Neural cell (in vitro differentiated cells): ENCODE results near the gene SLC30A7. TPM values are rescaled to one million over a fixed set of nuclear protein-coding genes. Genes with fewer than 3 reads are reported as not detected.

Experiments used
- H2AFZ ChIP-seq: fragments of 200-600, 300-800 bp; sonication (generic), shearing (Covaris generic); 2 replicates; pipeline ENCODE4 v1.6.0; 2014; ENCODE audit warnings: low read depth, mild to moderate bottlenecking, antibody characterized with exemption, low read length, moderate library complexity
- H3F3A ChIP-seq: fragments of 200-600 bp; shearing (Covaris generic); 2 replicates; pipeline ENCODE4 v1.6.1; 2016; ENCODE audit warnings: mild to moderate bottlenecking, moderate library complexity, mixed read lengths, antibody characterized with exemption, low read length; ENCODE audit not compliant: insufficient read depth, poor library complexity, severe bottlenecking
- H3K27ac ChIP-seq: fragments of 200-600, 300-800 bp; sonication (generic), shearing (Covaris generic); 2 replicates; pipeline ENCODE4 v1.5.1; 2014; ENCODE audit warnings: mild to moderate bottlenecking, low read length, moderate library complexity
- H3K27me3 ChIP-seq: fragments of 300-800, 200-600 bp; sonication (generic), shearing (Covaris generic); 2 replicates; pipeline ENCODE4 v1.6.0; 2014; ENCODE audit warnings: mild to moderate bottlenecking, low read depth, low read length, moderate library complexity; ENCODE audit not compliant: insufficient read depth
- H3K36me3 ChIP-seq: fragments of 300-800, 200-600 bp; sonication (generic), shearing (Covaris generic); 2 replicates; pipeline ENCODE4 v1.5.1; 2014; ENCODE audit warnings: mild to moderate bottlenecking, antibody characterized with exemption, low read length, moderate library complexity; ENCODE audit not compliant: insufficient read depth
- H3K4me2 ChIP-seq: fragments of 300-800, 200-600 bp; sonication (generic), shearing (Covaris generic); 2 replicates; pipeline ENCODE4 v1.6.0; 2014; ENCODE audit warnings: mild to moderate bottlenecking, low read length
- H3K4me3 ChIP-seq: fragments of 300-800, 200-600 bp; sonication (generic), shearing (Covaris generic); 2 replicates; pipeline ENCODE4 v1.5.1; 2014; ENCODE audit warnings: mild to moderate bottlenecking, low read length, moderate library complexity
- H3K79me2 ChIP-seq: fragments of 200-600 bp; shearing (Covaris generic); replicated peaks from 2 replicates; pipeline ENCODE4 v1.6.0; 2014; ENCODE audit warnings: mild to moderate bottlenecking, low read length, moderate library complexity; ENCODE audit not compliant: insufficient read depth
- H3K9ac ChIP-seq: fragments of 300-800, 200-600 bp; sonication (generic), shearing (Covaris generic); 2 replicates; pipeline ENCODE4 v1.6.1; 2016; ENCODE audit warnings: mild to moderate bottlenecking, low read length, mixed read lengths
- H3K9me2 ChIP-seq: fragments of 200-600 bp; shearing (Covaris generic); 2 replicates; pipeline ENCODE4 v1.6.1; 2016; ENCODE audit warnings: mild to moderate bottlenecking, low read length, mixed read lengths; ENCODE audit not compliant: insufficient read depth
- H3K9me3 ChIP-seq: fragments of 200-600, 300-800 bp; sonication (generic), shearing (Covaris generic); 2 replicates; pipeline ENCODE4 v1.6.1; 2016; ENCODE audit warnings: mild to moderate bottlenecking, mixed run types, low read length, moderate library complexity, mixed read lengths
- H4K20me1 ChIP-seq: fragments of 200-600 bp; shearing (Covaris generic); 2 replicates; pipeline ENCODE4 v1.6.1; 2016; ENCODE audit warnings: mild to moderate bottlenecking, mixed run types; ENCODE audit not compliant: insufficient read depth
- CTCF ChIP-seq: fragments of 450-650 bp; IDR thresholded peaks from 2 replicates; pipeline ENCODE4 v1.5.1; 2014; ENCODE audit warnings: antibody characterized with exemption, mild to moderate bottlenecking, moderate library complexity; ENCODE audit not compliant: poor library complexity, severe bottlenecking
- EP300 ChIP-seq: fragments of 450-650 bp; conservative IDR thresholded peaks from 2 replicates; pipeline ENCODE4 v1.6.1; 2014; ENCODE audit warnings: antibody characterized with exemption, mild to moderate bottlenecking, moderate library complexity; ENCODE audit not compliant: poor library complexity, severe bottlenecking
- EZH2 ChIP-seq: fragments of 200-600, 300-800 bp; shearing (Covaris generic), sonication (generic); IDR thresholded peaks from 2 replicates; pipeline ENCODE4 v1.6.1; 2014; ENCODE audit warnings: antibody characterized with exemption, low read length, borderline replicate concordance, mild to moderate bottlenecking; ENCODE audit not compliant: insufficient read depth, poor library complexity, severe bottlenecking
- MXI1 ChIP-seq: fragments of 450-650 bp; conservative IDR thresholded peaks from 2 replicates; pipeline ENCODE4 v1.6.1; 2014; ENCODE audit warnings: antibody characterized with exemption, mild to moderate bottlenecking; ENCODE audit not compliant: poor library complexity, severe bottlenecking
- POLR2AphosphoS5 ChIP-seq: IDR thresholded peaks from 2 replicates; pipeline ENCODE4 v1.6.1; 2012
- RAD21 ChIP-seq: fragments of 450-650 bp; conservative IDR thresholded peaks from 2 replicates; pipeline ENCODE4 v1.6.1; 2014; ENCODE audit warnings: antibody characterized with exemption, mild to moderate bottlenecking, moderate library complexity
- REST ChIP-seq: IDR thresholded peaks from 2 replicates; pipeline ENCODE4 v1.6.1; 2012; ENCODE audit warnings: borderline replicate concordance
- SMC3 ChIP-seq: fragments of 450-650 bp; conservative IDR thresholded peaks from 2 replicates; pipeline ENCODE4 v1.6.1; 2014; ENCODE audit warnings: antibody characterized with exemption, mild to moderate bottlenecking, moderate library complexity; ENCODE audit not compliant: poor library complexity
- TAF1 ChIP-seq: IDR thresholded peaks from 2 replicates; pipeline ENCODE4 v1.6.1; 2012; ENCODE audit warnings: low read depth
- polyA plus RNA-seq: library from polyadenylated mRNA; depleted of rRNA; stranded (reverse); fragments of >200 nt; gene quantifications from 2 replicates; pipeline ENCODE4 v1.2.3, GENCODE V29; 2014

Gene SLC30A7
- polyA plus RNA-seq, 1 donor from 2014 or later = 19.8 TPM

- no peaks in the 10 kb centered on the region for H3F3A ChIP-seq
- no peaks in the 10 kb centered on the region for H3K9me2 ChIP-seq
- TF ChIP-seq TAF1 = no peak
- no peak for TF ChIP-seq SMC3
- TF ChIP-seq EZH2 = no peak
- TF ChIP-seq REST = no peak
- no peak for TF ChIP-seq MXI1
- no peak for TF ChIP-seq EP300
- no peak for TF ChIP-seq CTCF
- TF ChIP-seq RAD21 = no peak
- no peak for TF ChIP-seq POLR2AphosphoS5
- H4K20me1 ChIP-seq = no peaks in the 10 kb centered on the region
- H3K9me3 ChIP-seq = no peaks in the 10 kb centered on the region
- H3K9ac ChIP-seq = no peak overlapping the region
- H2AFZ ChIP-seq = no peak overlapping the region
- H3K4me3 ChIP-seq = no peak overlapping the region
- H3K4me2 ChIP-seq = no peak overlapping the region
- no peak overlapping the region for H3K27ac ChIP-seq
- H3K36me3 ChIP-seq = no peaks in the 10 kb centered on the region
- H3K79me2 ChIP-seq = no peaks in the 10 kb centered on the region
- no peaks in the 10 kb centered on the region for H3K27me3 ChIP-seq
Measured at GRCh38 chr1:101003012-101003650, 107.2 kb downstream of the SLC30A7 start.

GRCh38 chr1:101004061-101004460, 108.2 kb downstream of the SLC30A7 start:
- Histone ChIP-seq H3K4me3 (no peak overlapping the region), H2AFZ (no peak overlapping the region), H3K9ac (no peak overlapping the region), H3F3A (no peaks in the 10 kb centered on the region), H3K27ac (no peak overlapping the region), H3K36me3 (no peaks in the 10 kb centered on the region), H3K9me2 (no peaks in the 10 kb centered on the region), H3K79me2 (no peaks in the 10 kb centered on the region), H3K9me3 (no peaks in the 10 kb centered on the region), H4K20me1 (no peaks in the 10 kb centered on the region), H3K27me3 (no peaks in the 10 kb centered on the region), H3K4me2 (no peak overlapping the region)
- TF ChIP-seq EP300 (no peak), SMC3 (no peak), EZH2 (no peak), RAD21 (no peak)
